GF-D8 (cell line): ENCODE measurements around the gene DDX23.
"Not testable (repeated sequence)": the region's sequence is repeated elsewhere in the genome, so short reads cannot be mapped to it uniquely, and the experiment has no call there.

ENCODE experiments used
- DNase-seq: peaks from one replicate; lab custom pipeline; 2025; lab: John Stamatoyannopoulos, UW

Gene DDX23

GRCh38 chr12:48851883-48852733, at the start of gene DDX23:
Gene DDX23 (minus strand): TSS chr12:48852163. CDS start chr12:48845782, 6,381 bp downstream.
- DNase-seq, result peak; percentile 97

- no peak for DNase-seq
These were observed 49.3 kb upstream of the DDX23 start for GRCh38 chr12:48901278-48901677.

GRCh38 chr12:48899651-48900050, 47.7 kb upstream of the DDX23 start:
- no peak for DNase-seq

- no peak for DNase-seq
These were observed 42.3 kb upstream of the DDX23 start for GRCh38 chr12:48894271-48894670.

GRCh38 chr12:48890657-48891418, 38.9 kb upstream of the DDX23 start:
- DNase-seq, result no peak

GRCh38 chr12:48889679-48890078, 37.7 kb upstream of the DDX23 start:
- no peak for DNase-seq

- no peak for DNase-seq
These were observed 31.6 kb upstream of the DDX23 start for GRCh38 chr12:48883305-48884161.

- DNase-seq, result no peak
These were observed 31.0 kb upstream of the DDX23 start for GRCh38 chr12:48882972-48883304.

GRCh38 chr12:48882315-48882687, 30.3 kb upstream of the DDX23 start:
- DNase-seq, result no peak

GRCh38 chr12:48881686-48882314, 29.8 kb upstream of the DDX23 start:
- no peak for DNase-seq

GRCh38 chr12:48880647-48881046, 28.7 kb upstream of the DDX23 start:
- DNase-seq, result no peak

GRCh38 chr12:48878548-48878947, 26.6 kb upstream of the DDX23 start:
- DNase-seq, result no peak

GRCh38 chr12:48875944-48876515, 24.1 kb upstream of the DDX23 start:
- no peak for DNase-seq

- DNase-seq, result not testable (repeated sequence)
These were observed 21.6 kb upstream of the DDX23 start for GRCh38 chr12:48873534-48873933.

GRCh38 chr12:48873096-48873495, 21.1 kb upstream of the DDX23 start:
- no peak for DNase-seq

GRCh38 chr12:48869191-48869590, 17.2 kb upstream of the DDX23 start:
- no peak for DNase-seq

GRCh38 chr12:48868451-48868850, 16.5 kb upstream of the DDX23 start:
- DNase-seq, result no peak

- no peak for DNase-seq
These were observed 14.2 kb upstream of the DDX23 start for GRCh38 chr12:48866052-48866711.

GRCh38 chr12:48865281-48866051, 13.5 kb upstream of the DDX23 start, which contains the start of gene RND1:
Gene RND1 (minus strand): TSS chr12:48865870. CDS start chr12:48865767, 103 bp downstream.
- peak; percentile 56 for DNase-seq

- no peak for DNase-seq
These were observed 11.3 kb upstream of the DDX23 start for GRCh38 chr12:48863291-48863690.
